Renal cortex interstitium (tissue), 11 donors: ENCODE measurements around the gene THRB. TPM values are rescaled to one million over a fixed set of nuclear protein-coding genes. Genes with fewer than 3 reads are reported as not detected.

Source experiments
- DNase-seq, 11 donors: peaks; one replicate each; pipeline ENCODE4 v3.0.0-alpha.2; 2013; ENCODE audit warnings: low read depth in 9 of 11, low spot score in 4 of 11; ENCODE audit errors: extremely low read depth in 1 of 11
- polyA plus RNA-seq, 3 donors: library from polyadenylated mRNA; unstranded; fragments of 120-200 nt; gene quantifications; one replicate each; pipeline ENCODE4 v1.2.1, GENCODE V29; 2013; ENCODE audit not compliant: insufficient read length in 3 of 3

Gene THRB
- polyA plus RNA-seq, 3 donors = 23.3 to 33.9 (median 26.7) TPM

- no peak for DNase-seq
Observed at GRCh38 chr3:24393316-24393715, 101.3 kb downstream of the THRB start.

- DNase-seq = no peak
Observed at GRCh38 chr3:24390169-24391130, 104.2 kb downstream of the THRB start.

GRCh38 chr3:24389108-24390090 lies 105.3 kb downstream of the THRB start:
- peak in 10 of 11 donors; percentile 29 to 71 (median 40) for DNase-seq

DNA sequence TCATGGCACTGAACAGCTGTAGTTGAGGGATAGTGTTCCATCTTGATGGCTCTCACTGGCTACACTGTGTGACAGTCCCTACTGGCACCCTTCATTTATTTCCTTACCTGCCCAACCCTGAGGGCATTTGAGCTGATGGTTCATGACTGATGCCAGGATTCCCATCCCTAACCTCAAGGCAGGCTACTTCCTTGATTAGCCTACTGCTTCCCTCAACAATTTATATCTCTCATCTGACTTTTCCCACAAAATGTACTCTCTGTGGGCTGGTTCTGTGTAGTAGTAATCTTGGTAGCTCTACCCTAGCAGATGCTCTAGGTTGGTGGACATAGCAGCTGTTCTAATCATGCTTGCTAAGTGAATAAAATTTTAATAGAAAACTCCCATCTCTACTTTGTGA lies 106.0 kb downstream of the THRB start:
- no peak for DNase-seq

- no peak for DNase-seq
Observed at GRCh38 chr3:24388159-24388558, 106.5 kb downstream of the THRB start.

DNA sequence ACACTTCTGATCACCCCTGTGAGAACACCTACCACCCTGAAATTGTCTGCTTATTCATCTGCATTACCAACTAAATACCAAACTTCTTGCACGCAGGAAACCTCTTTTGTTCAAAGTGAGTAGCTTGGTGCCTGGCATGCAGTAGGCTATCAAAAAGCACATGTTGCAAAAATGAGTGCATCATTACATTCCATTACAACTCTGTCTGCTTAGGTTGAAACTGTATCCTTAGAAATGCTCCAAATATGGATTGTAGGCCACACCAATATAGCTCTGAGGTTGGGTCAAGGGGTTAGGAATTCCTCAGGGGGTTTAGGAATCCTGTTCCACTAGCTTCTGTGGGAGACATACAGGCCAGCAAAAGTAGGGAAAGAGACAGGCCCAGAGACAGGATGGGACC lies 107.2 kb downstream of the THRB start:
- no peak for DNase-seq

GRCh38 chr3:24387000-24387399 lies 107.7 kb downstream of the THRB start:
- DNase-seq = no peak

DNA sequence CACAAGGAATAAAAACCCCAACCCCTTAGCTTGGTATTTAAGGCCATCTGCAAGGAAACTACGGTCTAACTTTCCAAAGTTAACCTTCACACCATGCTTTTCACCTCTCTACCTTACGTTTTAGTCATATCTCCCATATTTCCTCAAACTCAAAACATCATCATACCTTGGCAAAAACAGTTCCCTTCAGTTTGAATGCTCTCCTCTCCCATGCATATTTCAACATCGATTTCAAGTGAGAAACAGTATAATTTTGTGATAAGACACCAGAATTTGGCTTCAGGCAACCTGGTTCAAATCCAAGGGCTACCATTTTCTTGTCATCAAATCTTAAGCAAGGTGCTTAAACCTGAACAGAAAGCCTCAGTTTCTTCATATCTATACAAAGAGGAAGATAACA lies 108.2 kb downstream of the THRB start:
- DNase-seq = no peak

DNA sequence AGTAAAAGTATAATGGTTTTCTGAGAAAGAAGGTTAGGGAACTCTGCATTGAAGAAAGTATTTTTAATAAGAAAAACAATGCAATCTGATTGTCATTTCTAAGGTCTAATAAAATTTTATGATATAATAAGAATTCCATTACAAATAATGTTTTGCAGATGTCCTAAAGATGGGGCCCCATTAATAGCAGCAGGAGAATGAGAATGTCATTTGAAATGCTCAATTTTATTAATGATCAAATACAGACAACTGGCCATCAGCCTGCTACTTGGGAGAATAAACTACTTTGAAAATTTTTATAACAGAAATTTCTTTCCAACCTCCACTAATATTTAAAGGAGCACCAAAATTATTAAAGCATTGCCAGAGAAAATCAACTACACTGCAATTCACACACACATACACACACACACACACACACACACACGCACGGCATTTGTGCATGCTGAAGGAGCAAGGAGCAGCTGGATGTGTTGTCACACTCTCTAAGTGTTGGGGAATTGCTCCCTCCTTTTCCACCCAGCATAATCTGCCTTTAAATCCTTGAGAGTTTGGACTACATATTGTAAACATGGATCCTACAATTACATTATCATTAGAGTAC lies 109.5 kb downstream of the THRB start:
- no peak for DNase-seq

DNA sequence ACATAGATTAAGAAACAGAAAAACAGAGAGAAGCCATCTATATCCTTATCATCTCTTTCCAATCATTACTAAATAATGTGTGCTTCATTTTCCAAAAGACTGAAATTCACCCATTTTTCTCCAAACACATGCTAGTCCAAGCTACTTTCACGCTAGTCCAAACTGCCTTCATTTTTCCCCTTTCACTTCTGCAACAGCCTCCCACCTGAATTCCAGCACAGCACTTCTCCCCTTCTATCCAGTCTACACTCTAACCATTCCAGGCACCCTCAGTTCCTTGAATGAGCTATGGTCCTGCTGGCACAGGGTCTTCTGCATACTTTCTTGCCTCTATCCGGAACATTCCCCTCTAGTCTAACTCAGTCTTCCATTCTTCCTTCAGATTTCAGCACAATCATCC lies 112.0 kb downstream of the THRB start:
- no peak for DNase-seq

DNA sequence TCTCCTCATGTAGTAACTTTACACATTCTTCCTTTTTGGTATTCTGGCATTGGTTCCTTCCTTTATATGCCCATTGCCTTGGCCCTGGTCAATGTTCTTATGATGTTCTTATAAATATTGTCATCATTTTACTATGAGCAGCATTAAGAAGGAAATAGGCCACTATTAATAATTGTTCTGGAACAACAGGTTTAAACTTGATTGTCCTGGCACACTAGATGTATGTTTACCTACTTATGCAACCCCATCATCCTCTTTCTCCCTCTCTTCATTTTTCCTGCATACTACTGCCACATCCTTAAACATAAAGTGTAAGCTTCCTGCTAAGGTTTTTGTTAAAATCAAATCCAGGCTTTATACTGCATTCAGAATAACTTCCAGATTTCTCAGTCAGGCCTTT lies 114.7 kb downstream of the THRB start:
- no peak for DNase-seq

DNA sequence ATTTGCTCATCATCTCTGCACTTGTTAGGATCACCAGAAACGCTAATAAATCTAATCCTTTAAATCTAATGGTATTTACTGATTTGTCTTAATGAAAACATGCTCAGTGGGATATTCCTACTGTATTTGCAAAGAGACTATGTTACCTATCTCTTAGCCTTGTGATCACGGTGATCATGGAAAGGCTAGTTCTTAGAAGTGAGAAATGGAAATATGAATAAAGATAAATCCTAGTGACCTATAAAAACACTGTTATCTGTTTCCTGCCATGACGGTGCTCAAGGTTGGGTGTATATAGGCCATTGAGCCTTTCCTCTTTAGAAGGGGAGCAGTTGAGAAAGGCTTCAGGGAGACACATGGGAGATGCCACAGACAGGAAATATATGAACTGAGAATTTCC lies 116.3 kb downstream of the THRB start:
- DNase-seq = no peak

GRCh38 chr3:24377218-24377993 lies 117.2 kb downstream of the THRB start:
- DNase-seq = no peak

DNA sequence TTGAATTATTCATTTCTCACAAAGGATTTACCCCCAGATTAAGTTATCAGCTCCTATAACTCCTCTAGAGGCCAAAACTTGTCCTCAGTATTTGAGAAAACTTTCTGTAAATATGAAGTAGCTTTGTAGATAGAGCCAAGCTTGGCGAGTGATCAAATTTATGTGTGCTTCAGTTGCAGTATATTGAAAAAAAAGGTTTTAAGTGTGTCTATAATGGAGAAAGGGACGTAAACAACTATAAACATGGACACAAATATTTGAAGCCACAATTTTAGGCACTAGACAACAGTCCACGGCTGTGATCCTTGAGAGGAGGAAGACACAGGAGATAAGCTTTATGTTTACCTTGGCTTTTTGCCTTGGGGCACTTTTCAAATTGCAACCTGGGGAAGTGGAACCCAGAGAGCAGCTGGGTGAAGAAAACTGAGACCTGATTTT lies 118.7 kb downstream of the THRB start:
- DNase-seq = no peak

GRCh38 chr3:24374801-24375200 lies 119.8 kb downstream of the THRB start:
- no peak for DNase-seq

- no peak for DNase-seq
Observed at GRCh38 chr3:24373198-24373959, 121.3 kb downstream of the THRB start.

- no peak for DNase-seq
Observed at GRCh38 chr3:24372559-24373197, 122.0 kb downstream of the THRB start.
